ENCODE measurements around the gene ENTPD3. TPM values are rescaled to one million over a fixed set of nuclear protein-coding genes. Genes with fewer than 3 reads are reported as not detected.
A peak's percentile ranks its signal among the peaks of the same experiment; 100 is the strongest.

Gene ENTPD3
- total and polyA plus RNA-seq, 2 of the 13 experiments (the other 11 are each of a cell fraction or from before 2014, with no cell fraction given): 0.07 TPM; not detected in 1

- TF ChIP-seq ZSCAN25 (CRISPR knock-in tag; IDR thresholded peaks at IDR 0.05) (no peak; the same call in 1 of the 2 replicates), NR2F1 (CRISPR knock-in tag; IDR thresholded peaks at IDR 0.05) (no peak), ZFP90 (CRISPR knock-in tag; IDR thresholded peaks at IDR 0.05; ENCODE audit: borderline replicate concordance) (no peak; the same call in 1 of the 2 replicates), HMGXB3 (CRISPR knock-in tag; IDR thresholded peaks at IDR 0.05; ENCODE audit: borderline replicate concordance) (peak; percentile 60; the same call in 1 of the 2 replicates), MAFG (CRISPR knock-in tag; IDR thresholded peaks at IDR 0.05) (no peak), ZNF33B (CRISPR knock-in tag; IDR thresholded peaks at IDR 0.05) (no peak), ERF (CRISPR knock-in tag; IDR thresholded peaks at IDR 0.05) (peak; percentile 81; the same call in 1 of the 2 replicates), ZIK1 (CRISPR knock-in tag; IDR thresholded peaks at IDR 0.05; ENCODE audit: borderline replicate concordance, low read depth) (peak; percentile 74; the same call in 1 of the 2 replicates), ZNF788 (CRISPR knock-in tag; IDR thresholded peaks at IDR 0.05; ENCODE audit: borderline replicate concordance) (peak; percentile 76; the same call in 1 of the 2 replicates), TBX3 (IDR thresholded peaks at IDR 0.05; ENCODE audit: borderline replicate concordance) (no peak), ZNF879 (CRISPR knock-in tag; IDR thresholded peaks at IDR 0.05) (0 out of 2 replicates have a peak, but pooled peaks have one; percentile 68), ARID2 (CRISPR knock-in tag; IDR thresholded peaks at IDR 0.05; ENCODE audit: borderline replicate concordance) (no peak), ZBTB37 (CRISPR knock-in tag; IDR thresholded peaks at IDR 0.05) (no peak), ZNF891 (CRISPR knock-in tag; IDR thresholded peaks at IDR 0.05) (peak; percentile 74), BCL3 (CRISPR knock-in tag; IDR thresholded peaks at IDR 0.05) (no peak; the same call in 1 of the 2 replicates), TEF (CRISPR knock-in tag; IDR thresholded peaks at IDR 0.05) (no peak), FOXK2 (IDR thresholded peaks at IDR 0.05) (peak; percentile 72; the same call in 1 of the 2 replicates), TERF1 (CRISPR knock-in tag; IDR thresholded peaks at IDR 0.05) (no peak), SCMH1 (CRISPR knock-in tag; IDR thresholded peaks at IDR 0.05; ENCODE audit: borderline replicate concordance) (no peak)
Observed at GRCh38 chr3:40452876-40453730, 66.1 kb downstream of the ENTPD3 start (continued).
